Smooth muscle cell (in vitro differentiated cells): ENCODE data around the gene CADM2. TPM values are rescaled to one million over a fixed set of nuclear protein-coding genes. Genes with fewer than 3 reads are reported as not detected.

Source experiments
- DNase-seq: peaks from one replicate; lab custom pipeline; 2025; ENCODE audit not compliant: unreplicated experiment; lab: John Stamatoyannopoulos, UW
- H2AFZ ChIP-seq: fragments of 200-600 bp; sonication (generic); 2 replicates; pipeline ENCODE4 v1.6.0; 2016; ENCODE audit warnings: antibody characterized with exemption, low read depth, mild to moderate bottlenecking
- H3F3A ChIP-seq: fragments of 200-600 bp; sonication (generic); 2 replicates; pipeline ENCODE4 v1.6.0; 2017; ENCODE audit warnings: antibody characterized with exemption, low read depth
- H3K27ac ChIP-seq: fragments of 200-600 bp; sonication (generic); 2 replicates; pipeline ENCODE4 v1.5.1; 2016; ENCODE audit warnings: low read depth, mild to moderate bottlenecking
- H3K27me3 ChIP-seq: fragments of 200-600 bp; sonication (generic); 2 replicates; pipeline ENCODE4 v1.6.1; 2016; ENCODE audit warnings: low read depth, mild to moderate bottlenecking
- H3K36me3 ChIP-seq: fragments of 200-600 bp; sonication (generic); 2 replicates; pipeline ENCODE4 v1.5.1; 2016; ENCODE audit warnings: low read depth
- H3K4me1 ChIP-seq: fragments of 200-600 bp; sonication (generic); 2 replicates; pipeline ENCODE4 v1.5.1; 2016; ENCODE audit warnings: low read depth
- H3K4me2 ChIP-seq: fragments of 200-600 bp; sonication (generic); 2 replicates; pipeline ENCODE4 v1.6.0; 2016; ENCODE audit warnings: mild to moderate bottlenecking
- H3K4me3 ChIP-seq: fragments of 200-600 bp; sonication (generic); 2 replicates; pipeline ENCODE4 v1.5.1; 2016; ENCODE audit warnings: mild to moderate bottlenecking
- H3K79me2 ChIP-seq: fragments of 200-600 bp; sonication (generic); 2 replicates; pipeline ENCODE4 v1.6.0; 2016; ENCODE audit warnings: low read depth, mild to moderate bottlenecking
- H3K9ac ChIP-seq: fragments of 200-600 bp; sonication (generic); 2 replicates; pipeline ENCODE4 v1.6.0; 2016; ENCODE audit warnings: low read depth
- H3K9me3 ChIP-seq: fragments of 200-600 bp; sonication (generic); replicated peaks from 2 replicates; pipeline ENCODE4 v1.5.1; 2016; ENCODE audit warnings: low read depth
- H4K20me1 ChIP-seq: fragments of 200-600 bp; sonication (generic); 2 replicates; pipeline ENCODE4 v1.6.0; 2016; ENCODE audit warnings: low read depth
- CTCF ChIP-seq: fragments of 200-600 bp; sonication (generic); IDR thresholded peaks from 2 replicates; pipeline ENCODE4 v1.5.1; 2017; ENCODE audit warnings: borderline replicate concordance, mild to moderate bottlenecking, antibody characterized with exemption; ENCODE audit not compliant: insufficient read depth, poor library complexity, severe bottlenecking
- WGBS: methylation state at CpG from one replicate; pipeline ENCODE4 v1.1.7; 2016; ENCODE audit warnings: low lambda C conversion rate; 5-methylcytosine and 5-hydroxymethylcytosine counted together
- polyA plus RNA-seq: library from polyadenylated mRNA; unstranded; fragments of >200 nt; fragmentation: Nextera tagmentation; extraction: Ambion mirVana; gene quantifications from 2 replicates; pipeline ENCODE4 v1.2.1, GENCODE V29; 2016
- total RNA-seq: library from RNA; depleted of rRNA; stranded (reverse); fragments of >200 nt; gene quantifications from 2 replicates; pipeline ENCODE4 v1.2.3, GENCODE V29; 2014

CADM2 gene
- total and polyA plus RNA-seq, 2 experiments from 2014 or later, result 0.13 TPM; not detected in 1

- H3K79me2 ChIP-seq, result no peaks in the 10 kb centered on the region
- no peaks in the 10 kb centered on the region for H3K27me3 ChIP-seq
- no peaks in the 10 kb centered on the region for H3F3A ChIP-seq
- H2AFZ ChIP-seq, result no peak overlapping the region
- no peak overlapping the region for H3K9ac ChIP-seq
- H3K9me3 ChIP-seq, result no peaks in the 10 kb centered on the region
- no peak overlapping the region for H3K4me2 ChIP-seq
- H3K4me3 ChIP-seq, result no peak overlapping the region
- H3K36me3 ChIP-seq, result no peaks in the 10 kb centered on the region
- DNase-seq, result no peak
- peaks cover 1% of the 10 kb centered on the region for H3K4me1 ChIP-seq
- no peak overlapping the region for H3K27ac ChIP-seq
- TF ChIP-seq CTCF, result no peak
- no peaks in the 10 kb centered on the region for H4K20me1 ChIP-seq
Measured at GRCh38 chr3:84974347-84974746, 15.6 kb downstream of the CADM2 start.

- no peaks in the 10 kb centered on the region for H4K20me1 ChIP-seq
- peaks cover 9% of the 10 kb centered on the region for H3K4me1 ChIP-seq
- H3K4me3 ChIP-seq, result no peak overlapping the region
- 79% methylated on average over 1 of the region's 1 CpG for WGBS
- H3F3A ChIP-seq, result no peaks in the 10 kb centered on the region
- H3K9me3 ChIP-seq, result no peaks in the 10 kb centered on the region
- H3K27ac ChIP-seq, result no peak overlapping the region
- no peak for DNase-seq
- no peaks in the 10 kb centered on the region for H3K79me2 ChIP-seq
- no peak overlapping the region for H2AFZ ChIP-seq
- no peak overlapping the region for H3K9ac ChIP-seq
- no peak for TF ChIP-seq CTCF
- H3K4me2 ChIP-seq, result no peak overlapping the region
- no peaks in the 10 kb centered on the region for H3K36me3 ChIP-seq
- H3K27me3 ChIP-seq, result no peaks in the 10 kb centered on the region
Measured at GRCh38 chr3:84977021-84977420, 18.2 kb downstream of the CADM2 start.

- Histone ChIP-seq H3K79me2 (no peaks in the 10 kb centered on the region), H3K9me3 (no peaks in the 10 kb centered on the region), H3K9ac (no peak overlapping the region), H3K4me1 (peaks cover 9% of the 10 kb centered on the region), H3K27me3 (no peaks in the 10 kb centered on the region), H3K4me3 (no peak overlapping the region), H3F3A (no peaks in the 10 kb centered on the region), H4K20me1 (no peaks in the 10 kb centered on the region), H2AFZ (no peak overlapping the region), H3K27ac (no peak overlapping the region), H3K4me2 (no peak overlapping the region), H3K36me3 (no peaks in the 10 kb centered on the region)
- WGBS, result 85% methylated on average over 2 of the region's 2 CpGs
- TF ChIP-seq CTCF, result no peak
- no peak for DNase-seq
Measured at GRCh38 chr3:84978843-84979242, 20.1 kb downstream of the CADM2 start.

GRCh38 chr3:84980011-84980410 lies 21.2 kb downstream of the CADM2 start:
- no peaks in the 10 kb centered on the region for H3K9me3 ChIP-seq
- no peak overlapping the region for H2AFZ ChIP-seq
- WGBS, result 35% methylated on average over 3 of the region's 3 CpGs
- H3K4me1 ChIP-seq, result peaks cover 19% of the 10 kb centered on the region
- H3K4me3 ChIP-seq, result no peak overlapping the region
- no peaks in the 10 kb centered on the region for H4K20me1 ChIP-seq
- H3K4me2 ChIP-seq, result no peak overlapping the region
- no peak overlapping the region for H3K9ac ChIP-seq
- H3K79me2 ChIP-seq, result no peaks in the 10 kb centered on the region
- TF ChIP-seq CTCF, result no peak
- H3K27me3 ChIP-seq, result no peaks in the 10 kb centered on the region
- no peak for DNase-seq
- no peaks in the 10 kb centered on the region for H3F3A ChIP-seq
- no peaks in the 10 kb centered on the region for H3K36me3 ChIP-seq
- H3K27ac ChIP-seq, result no peak overlapping the region
